Panc1 (cell line): ENCODE data around the gene HOXA4. TPM values are rescaled to one million over a fixed set of nuclear protein-coding genes. Genes with fewer than 3 reads are reported as not detected.

Source experiments
- ATAC-seq: fragments of 200-7000 bp; cut with Tn5 transposase; 2 replicates; pipeline ENCODE4 v1.9.1; 2020; ENCODE audit warnings: mild to moderate bottlenecking, moderate library complexity
- BruUV-seq: library from RNA; stranded (reverse); fragments of 400-500 nt; replicated peaks from 2 replicates; lab custom pipeline; 2021; lab: Mats Ljungman, UMichigan
- CTCF ChIA-PET: fragments of 300-600 bp; sonication (Branson Sonifier 250); formaldehyde crosslinking; loops from one replicate; lab custom pipeline; 2022; ENCODE audit warnings: antibody characterized with exemption; lab: Charles Lee
- POLR2A ChIA-PET: fragments of 300-600 bp; sonication (Branson Sonifier 250); formaldehyde crosslinking; loops from one replicate; lab custom pipeline; 2022; ENCODE audit warnings: antibody characterized with exemption; lab: Charles Lee
- DNase-seq: peaks from one replicate; pipeline ENCODE4 v3.0.0-alpha.2; 2010; ENCODE audit warnings: low read depth, low spot score
- H3K27ac ChIP-seq: 2 replicates; pipeline ENCODE4 v1.5.1; 2011; ENCODE audit warnings: mild to moderate bottlenecking, low read length, inconsistent platforms
- H3K27me3 ChIP-seq: fragments of 200-500 bp; sonication (Bioruptor generic); 2 replicates; pipeline ENCODE4 v1.6.0; 2014; ENCODE audit warnings: low read length, inconsistent platforms; ENCODE audit not compliant: control insufficient read depth, insufficient read depth
- H3K36me3 ChIP-seq: fragments of 200-500 bp; sonication (Bioruptor generic); 2 replicates; pipeline ENCODE4 v1.5.1; 2014; ENCODE audit warnings: inconsistent platforms, mild to moderate bottlenecking, low read length, moderate library complexity; ENCODE audit not compliant: control insufficient read depth, insufficient read depth
- H3K4me1 ChIP-seq: 2 replicates; pipeline ENCODE4 v1.5.1; 2011; ENCODE audit warnings: inconsistent platforms, mild to moderate bottlenecking, low read length, moderate library complexity; ENCODE audit not compliant: control insufficient read depth, insufficient read depth
- H3K4me3 ChIP-seq, 2 experiments: 2 replicates each; pipeline ENCODE4 v1.5.1; 2011 to 2012; ENCODE audit warnings: low read depth in 2 of 2, low read length in 2 of 2, mild to moderate bottlenecking in 2 of 2, inconsistent platforms in 1 of 2, moderate library complexity in 1 of 2
- H3K9me3 ChIP-seq: fragments of 200-500 bp; sonication (Bioruptor generic); 2 replicates; pipeline ENCODE4 v1.5.1; 2014; ENCODE audit warnings: low read depth, mild to moderate bottlenecking, inconsistent platforms, low read length, moderate library complexity; ENCODE audit not compliant: control insufficient read depth, insufficient read depth
- POLR2AphosphoS5 ChIP-seq: IDR thresholded peaks from 2 replicates; pipeline ENCODE4 v1.6.1; 2012; ENCODE audit warnings: mild to moderate bottlenecking, low read depth, low read length, moderate library complexity
- REST ChIP-seq, 2 experiments: IDR thresholded peaks; 2 replicates each; pipeline ENCODE4 v1.6.1; 2011 to 2012; ENCODE audit warnings: low read depth in 2 of 2, control low read depth in 1 of 2, low read length in 1 of 2, mild to moderate bottlenecking in 1 of 2, moderate library complexity in 1 of 2; ENCODE audit not compliant: insufficient read depth in 1 of 2
- SIN3A ChIP-seq: IDR thresholded peaks from 2 replicates; pipeline ENCODE4 v1.6.1; 2012; ENCODE audit warnings: low read depth, mild to moderate bottlenecking, low read length, moderate library complexity, borderline replicate concordance; ENCODE audit not compliant: insufficient read depth
- TCF7L2 ChIP-seq: IDR thresholded peaks from 2 replicates; pipeline ENCODE4 v1.6.1; 2011; ENCODE audit warnings: mild to moderate bottlenecking, low read depth, low read length, inconsistent platforms
- in situ Hi-C: cut with HindIII; loops from 2 replicates; pipeline ENCODE4 v1.10.0; 2016; ENCODE audit warnings: low sequenced_read_pairs, low pct_unique_long_range_greater_than_20kb
- intact Hi-C: fragments of 100-400 bp; cut with micrococcal nuclease; formaldehyde crosslinking; loops from one replicate; pipeline ENCODE4 v1.10.0; 2022; ENCODE audit not compliant: unreplicated experiment
- total RNA-seq: library from RNA; stranded (reverse); gene quantifications from one replicate; pipeline ENCODE4 v1.2.1, GENCODE V29; 2021; ENCODE audit not compliant: unreplicated experiment
- TF ChIP-seq, protein P1 (sequence below): fragments of 450-650 bp; IDR thresholded peaks from 2 replicates; pipeline ENCODE4 v1.5.1; 2017; ENCODE audit warnings: mild to moderate bottlenecking

The HOXA4 gene
- total RNA-seq, 1 experiment from 2014 or later, result 0.39 TPM

DNA sequence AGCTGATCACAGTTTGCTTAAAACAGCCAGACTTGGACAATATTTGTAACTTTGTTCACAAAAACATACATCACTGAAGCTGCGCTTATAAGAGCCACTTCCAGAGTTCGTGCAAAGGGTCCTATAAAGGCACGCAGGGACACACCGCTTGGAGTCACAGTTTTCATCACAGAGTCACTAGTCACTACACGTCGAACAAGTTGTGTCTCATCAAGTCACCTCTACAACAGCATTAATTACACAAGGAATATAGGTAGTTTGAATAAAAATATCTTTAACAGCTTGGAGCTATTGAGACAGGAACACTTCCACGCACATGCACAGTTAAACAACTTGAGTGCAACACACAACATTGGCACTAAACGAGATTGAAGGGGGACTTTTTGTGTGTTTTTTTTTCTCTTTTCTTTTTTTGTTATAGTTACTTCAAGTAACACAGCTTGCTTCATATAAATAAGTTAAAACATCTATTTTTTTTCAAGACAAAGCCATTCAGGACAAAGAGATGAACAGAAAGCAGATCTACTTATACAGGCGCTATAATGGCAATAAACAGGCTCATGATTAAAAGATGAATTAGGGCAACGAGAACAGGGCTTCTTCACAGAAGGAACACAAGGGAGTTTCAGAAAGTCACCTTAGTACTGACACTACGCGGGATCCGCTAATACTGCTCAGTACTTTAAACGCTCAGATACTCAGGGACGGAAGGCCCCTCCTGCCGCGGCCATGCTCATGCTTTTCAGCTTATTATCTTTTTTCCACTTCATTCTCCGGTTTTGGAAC is 10.8 kb upstream of the HOXA4 start:
- intact Hi-C loops, result no loop called here
- H3K27me3 ChIP-seq, result no peaks in the 10 kb centered on the region
- peak overlapping the region; percentile 84 for H3K27ac ChIP-seq
- BruUV-seq, result TSS peak; percentile 81
- H3K36me3 ChIP-seq, result no peaks in the 10 kb centered on the region
- TF ChIP-seq SIN3A (no peak), REST (IDR thresholded peaks at IDR 0.05; ENCODE audit: insufficient read depth in 1 of 2, low read depth in 2 of 2, low read length in 1 of 2) (no peak), TCF7L2 (no peak), POLR2AphosphoS5 (no peak)
- TF ChIP-seq, protein P1, sequence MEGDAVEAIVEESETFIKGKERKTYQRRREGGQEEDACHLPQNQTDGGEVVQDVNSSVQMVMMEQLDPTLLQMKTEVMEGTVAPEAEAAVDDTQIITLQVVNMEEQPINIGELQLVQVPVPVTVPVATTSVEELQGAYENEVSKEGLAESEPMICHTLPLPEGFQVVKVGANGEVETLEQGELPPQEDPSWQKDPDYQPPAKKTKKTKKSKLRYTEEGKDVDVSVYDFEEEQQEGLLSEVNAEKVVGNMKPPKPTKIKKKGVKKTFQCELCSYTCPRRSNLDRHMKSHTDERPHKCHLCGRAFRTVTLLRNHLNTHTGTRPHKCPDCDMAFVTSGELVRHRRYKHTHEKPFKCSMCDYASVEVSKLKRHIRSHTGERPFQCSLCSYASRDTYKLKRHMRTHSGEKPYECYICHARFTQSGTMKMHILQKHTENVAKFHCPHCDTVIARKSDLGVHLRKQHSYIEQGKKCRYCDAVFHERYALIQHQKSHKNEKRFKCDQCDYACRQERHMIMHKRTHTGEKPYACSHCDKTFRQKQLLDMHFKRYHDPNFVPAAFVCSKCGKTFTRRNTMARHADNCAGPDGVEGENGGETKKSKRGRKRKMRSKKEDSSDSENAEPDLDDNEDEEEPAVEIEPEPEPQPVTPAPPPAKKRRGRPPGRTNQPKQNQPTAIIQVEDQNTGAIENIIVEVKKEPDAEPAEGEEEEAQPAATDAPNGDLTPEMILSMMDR, result no peak
- peak overlapping the region; percentile 58 to 87; a peak in 2 of 4 replicates for H3K4me3 ChIP-seq
- peaks cover 32% of the 10 kb centered on the region for H3K4me1 ChIP-seq
- in situ Hi-C loops, result loop anchor here (5.0 kb wide), 1 partner anchor 284 kb away; no protein-coding TSS in a partner anchor
- ChIA-PET CTCF (interaction anchor here (0.5 to 2.7 kb wide), 7 partner anchors 13 to 707 kb away, joined by 3 to 9 read pairs (median 7); no protein-coding TSS in a partner anchor), POLR2A (no interaction called here)
- DNase-seq (no peak), ATAC-seq (no peak)
- no peaks in the 10 kb centered on the region for H3K9me3 ChIP-seq

- no peaks in the 10 kb centered on the region for H3K27me3 ChIP-seq
- ChIA-PET POLR2A (interaction anchor here (0.6 kb wide), 2 partner anchors 284 to 460 kb away, joined by 3 to 5 read pairs; no protein-coding TSS in a partner anchor), CTCF (interaction anchor here (0.7 kb wide), 1 partner anchor 53 kb away, joined by 3 read pairs; no protein-coding TSS in a partner anchor)
- BruUV-seq, result no TSS peak
- no peak for DNase-seq
- H3K27ac ChIP-seq, result peak overlapping the region; percentile 51; the same call in 1 of the 2 replicates
- TF ChIP-seq POLR2AphosphoS5 (no peak), REST (IDR thresholded peaks at IDR 0.05; ENCODE audit: insufficient read depth in 1 of 2, low read depth in 2 of 2, low read length in 1 of 2) (no peak), SIN3A (no peak), TCF7L2 (no peak)
- TF ChIP-seq, protein P1, result no peak
- in situ Hi-C loops (loop anchor here (5.0 kb wide), 1 partner anchor 283 kb away; no protein-coding TSS in a partner anchor), intact Hi-C loops (no loop called here)
- ATAC-seq, result no peak
- peaks cover 42% of the 10 kb centered on the region for H3K4me1 ChIP-seq
- H3K9me3 ChIP-seq, result no peaks in the 10 kb centered on the region
- H3K4me3 ChIP-seq, result no peak overlapping the region
- H3K36me3 ChIP-seq, result no peaks in the 10 kb centered on the region
These were observed 9.7 kb upstream of the HOXA4 start for GRCh38 chr7:27140126-27140857.
